HS-5 (cell line): Measurements from ENCODE around the gene OST4.
"Not testable (repeated sequence)": the region's sequence is repeated elsewhere in the genome, so short reads cannot be mapped to it uniquely, and the experiment has no call there.

ENCODE experiments used
- DNase-seq: peaks from one replicate; pipeline ENCODE4 v3.0.0-alpha.2; 2012; ENCODE audit warnings: low read depth

Gene OST4

GRCh38 chr2:27078267-27079194, 7.1 kb upstream of the OST4 start, which contains the start of gene EMILIN1:
TSS of gene EMILIN1 (plus strand) at chr2:27078615. CDS start at chr2:27079066, 451 bp downstream.
- peak; percentile 76 for DNase-seq

GRCh38 chr2:27077231-27077630, 5.8 kb upstream of the OST4 start:
- DNase-seq: no peak

GRCh38 chr2:27076323-27076722, 4.9 kb upstream of the OST4 start:
- DNase-seq: no peak

- DNase-seq: not testable (repeated sequence)
Observed at GRCh38 chr2:27075566-27075871, 4.1 kb upstream of the OST4 start.

- DNase-seq: no peak
Observed at GRCh38 chr2:27074738-27075565, 3.5 kb upstream of the OST4 start.

- no peak for DNase-seq
Observed at GRCh38 chr2:27073782-27074181, 2.3 kb upstream of the OST4 start.

- DNase-seq: no peak
Observed at GRCh38 chr2:27072920-27073319, 1.5 kb upstream of the OST4 start.

GRCh38 chr2:27071990-27072830, 756 bp upstream of the OST4 start:
- no peak for DNase-seq

GRCh38 chr2:27070653-27071276, 689 bp downstream of the OST4 start:
- no peak for DNase-seq

- DNase-seq: no peak
Observed at GRCh38 chr2:27069961-27070618, 1.4 kb downstream of the OST4 start.

GRCh38 chr2:27069436-27069835, 2.0 kb downstream of the OST4 start:
- no peak for DNase-seq

- no peak for DNase-seq
Observed at GRCh38 chr2:27067385-27067784, 4.1 kb downstream of the OST4 start.

GRCh38 chr2:27065128-27065527, 6.3 kb downstream of the OST4 start:
- DNase-seq: no peak

- no peak for DNase-seq
Observed at GRCh38 chr2:27060323-27060722, 11.1 kb downstream of the OST4 start.

GRCh38 chr2:27059141-27059820, 12.2 kb downstream of the OST4 start:
- no peak for DNase-seq

- no peak for DNase-seq
Observed at GRCh38 chr2:27058210-27058609, 13.2 kb downstream of the OST4 start.

GRCh38 chr2:27057184-27057583, 14.3 kb downstream of the OST4 start:
- DNase-seq: no peak

GRCh38 chr2:27054721-27055120, 16.7 kb downstream of the OST4 start:
- no peak for DNase-seq

GRCh38 chr2:27053776-27054175, 17.7 kb downstream of the OST4 start:
- DNase-seq: no peak

GRCh38 chr2:27053321-27053720, 18.1 kb downstream of the OST4 start:
- no peak for DNase-seq
